H1 (cell line): ENCODE measurements around the gene ZNF488. TPM values are rescaled to one million over a fixed set of nuclear protein-coding genes. Genes with fewer than 3 reads are reported as not detected.

ENCODE experiments used
- CTCF ChIA-PET: fragments of 300-600 bp; sonication (Branson Sonifier 250); formaldehyde crosslinking; loops from one replicate; lab custom pipeline; 2021; ENCODE audit not compliant: partially characterized antibody; lab: Charles Lee
- POLR2A ChIA-PET: fragments of 300-600 bp; sonication (Branson Sonifier 250); formaldehyde crosslinking; loops from one replicate; lab custom pipeline; 2021; ENCODE audit warnings: inconsistent platforms; ENCODE audit not compliant: partially characterized antibody; lab: Charles Lee
- DNase-seq, 2 experiments: peaks; one replicate each; pipeline versions ENCODE4 v3.0.0 to v3.0.0-alpha.2; 2010 to 2022; ENCODE audit warnings: low spot score in 2 of 2, low read depth in 1 of 2, mixed read lengths in 1 of 2
- FAIRE-seq: peaks from 2 replicates; lab custom pipeline; 2011; peaks lifted over from hg19 to GRCh38; lab: Jason Lieb, UNC
- H2AFZ ChIP-seq: 2 replicates; pipeline ENCODE4 v1.8.1; 2012; ENCODE audit warnings: low read length, inconsistent platforms
- H2AK5ac ChIP-seq: 2 replicates; pipeline ENCODE4 v1.6.1; 2013; ENCODE audit warnings: low read depth, low read length
- H2BK120ac ChIP-seq: replicated peaks from 2 replicates; pipeline ENCODE3; 2013; ENCODE audit warnings: low read depth, low read length, inconsistent platforms
- H2BK12ac ChIP-seq: 2 replicates; pipeline ENCODE4 v1.6.1; 2013; ENCODE audit warnings: low read depth, low read length
- H2BK15ac ChIP-seq: 2 replicates; pipeline ENCODE4 v1.6.1; 2013; ENCODE audit warnings: low read length
- H2BK20ac ChIP-seq: 2 replicates; pipeline ENCODE4 v1.6.1; 2013; ENCODE audit warnings: low read length
- H2BK5ac ChIP-seq: 2 replicates; pipeline ENCODE4 v1.6.1; 2013; ENCODE audit warnings: low read depth, low read length
- H3K14ac ChIP-seq: 2 replicates; pipeline ENCODE4 v1.6.1; 2013; ENCODE audit warnings: inconsistent platforms; ENCODE audit not compliant: insufficient read length
- H3K18ac ChIP-seq: 2 replicates; pipeline ENCODE4 v1.6.1; 2013; ENCODE audit warnings: low read length; ENCODE audit errors: extremely low read depth
- H3K23ac ChIP-seq: 2 replicates; pipeline ENCODE4 v1.6.1; 2013; ENCODE audit warnings: inconsistent platforms; ENCODE audit not compliant: insufficient read length
- H3K23me2 ChIP-seq: 2 replicates; pipeline ENCODE4 v1.6.1; 2013; ENCODE audit warnings: low read depth, low read length
- H3K27ac ChIP-seq: 2 replicates; pipeline ENCODE4 v1.6.1; 2011; ENCODE audit warnings: low read depth, low read length, inconsistent platforms
- H3K27me3 ChIP-seq, 4 experiments: replicated peaks in 1 of 4; 1 replicate in 1 of 4; 2 replicates in 3 of 4; pipeline versions ENCODE4 v1.6.1 to v1.8.1; 2011 to 2013; ENCODE audit warnings: low read length in 3 of 4, mild to moderate bottlenecking in 3 of 4, inconsistent platforms in 2 of 4, mixed read lengths in 2 of 4, moderate library complexity in 1 of 4; ENCODE audit not compliant: control insufficient read depth in 3 of 4, insufficient read depth in 3 of 4; ENCODE audit errors: extremely low read depth in 1 of 4
- H3K36me3 ChIP-seq, 4 experiments: 2 replicates each; pipeline versions ENCODE4 v1.6.1 to v1.8.1; 2011 to 2013; ENCODE audit warnings: mild to moderate bottlenecking in 4 of 4, low read length in 3 of 4, moderate library complexity in 2 of 4, control low read depth in 1 of 4, inconsistent platforms in 1 of 4; ENCODE audit not compliant: insufficient read depth in 4 of 4, control insufficient read depth in 2 of 4
- H3K4ac ChIP-seq: replicated peaks from 2 replicates; pipeline ENCODE3; 2013; ENCODE audit warnings: low read length, low read depth, mixed read lengths, inconsistent platforms; ENCODE audit not compliant: insufficient read length
- H3K4me1 ChIP-seq, 4 experiments: replicated peaks in 1 of 4; 1 replicate in 1 of 4; 2 replicates in 3 of 4; pipeline versions ENCODE4 v1.6.1 to v1.8.1; 2011 to 2013; ENCODE audit warnings: low read length in 3 of 4, inconsistent platforms in 2 of 4, mixed read lengths in 1 of 4; ENCODE audit not compliant: insufficient read depth in 4 of 4, control insufficient read depth in 3 of 4
- H3K4me2 ChIP-seq, 2 experiments: 2 replicates each; pipeline versions ENCODE4 v1.6.1 to v1.8.1; 2011 to 2013; ENCODE audit warnings: low read depth in 2 of 2, low read length in 2 of 2, control low read depth in 1 of 2, inconsistent platforms in 1 of 2, mild to moderate bottlenecking in 1 of 2; ENCODE audit not compliant: insufficient read depth in 1 of 2
- H3K4me3 ChIP-seq, 4 experiments: fragments of 200-600, 300-600 bp in 1 of 4; sonication (generic), shearing (Covaris generic), sonication (Bioruptor Twin) in 1 of 4; 2 replicates each; pipeline versions ENCODE4 v1.5.1 to v1.8.1; 2011 to 2016; ENCODE audit warnings: low read length in 4 of 4, low read depth in 3 of 4, control low read depth in 2 of 4, inconsistent platforms in 2 of 4, mild to moderate bottlenecking in 2 of 4, mixed read lengths in 1 of 4, moderate library complexity in 1 of 4; ENCODE audit not compliant: insufficient read depth in 2 of 4; ENCODE audit errors: extremely low read depth in 1 of 4
- H3K56ac ChIP-seq: replicated peaks from 2 replicates; pipeline ENCODE3; 2013; ENCODE audit warnings: low read depth, mild to moderate bottlenecking, mixed read lengths, low read length, inconsistent platforms; ENCODE audit not compliant: insufficient read length
- H3K79me1 ChIP-seq: 2 replicates; pipeline ENCODE4 v1.6.1; 2013; ENCODE audit warnings: low read depth, low read length, control low read depth
- H3K79me2 ChIP-seq, 2 experiments: 2 replicates each; pipeline versions ENCODE4 v1.6.1 to v1.8.1; 2012 to 2013; ENCODE audit warnings: low read length in 2 of 2, mild to moderate bottlenecking in 2 of 2, inconsistent platforms in 1 of 2; ENCODE audit not compliant: insufficient read depth in 2 of 2, control insufficient read depth in 1 of 2
- H3K9ac ChIP-seq, 4 experiments: replicated peaks in 1 of 4; 1 replicate in 1 of 4; 2 replicates in 3 of 4; pipeline versions ENCODE4 v1.6.1 to v1.8.1; 2011 to 2013; ENCODE audit warnings: low read depth in 3 of 4, low read length in 3 of 4, control low read depth in 2 of 4, mild to moderate bottlenecking in 2 of 4, moderate library complexity in 2 of 4, inconsistent platforms in 1 of 4; ENCODE audit errors: extremely low read depth in 1 of 4
- H3K9me3 ChIP-seq, 2 experiments: 2 replicates each; pipeline versions ENCODE4 v1.6.1 to v1.8.1; 2012 to 2013; ENCODE audit warnings: mild to moderate bottlenecking in 2 of 2, moderate library complexity in 2 of 2, control low read depth in 1 of 2, inconsistent platforms in 1 of 2, low read depth in 1 of 2, low read length in 1 of 2, mixed read lengths in 1 of 2; ENCODE audit not compliant: insufficient read depth in 2 of 2
- H4K20me1 ChIP-seq, 2 experiments: replicated peaks in 1 of 2; 2 replicates each; pipeline versions ENCODE3 to v1.8.1; 2011 to 2013; ENCODE audit warnings: inconsistent platforms in 2 of 2, low read length in 2 of 2, mild to moderate bottlenecking in 1 of 2; ENCODE audit not compliant: insufficient read depth in 2 of 2, control insufficient read depth in 1 of 2
- H4K5ac ChIP-seq: 2 replicates; pipeline ENCODE4 v1.6.1; 2013; ENCODE audit warnings: low read length, low read depth, mixed read lengths, inconsistent platforms; ENCODE audit not compliant: insufficient read length
- H4K8ac ChIP-seq: 2 replicates; pipeline ENCODE4 v1.8.0; 2013; ENCODE audit warnings: mild to moderate bottlenecking, moderate library complexity, low read length, inconsistent platforms; ENCODE audit not compliant: insufficient read depth; ENCODE audit errors: extremely low read depth
- H4K91ac ChIP-seq: replicated peaks from 2 replicates; pipeline ENCODE3; 2013; ENCODE audit warnings: low read length, mixed read lengths, inconsistent platforms; ENCODE audit not compliant: insufficient read length
- BACH1 ChIP-seq: IDR thresholded peaks from 2 replicates; pipeline ENCODE4 v1.6.1; 2012; ENCODE audit warnings: low read length, improper control_type of control experiment
- RNF2 ChIP-seq: fragments of 200-900, 300-1000 bp; sonication (generic); IDR thresholded peaks from 2 replicates; pipeline ENCODE4 v1.7.1; 2016; ENCODE audit warnings: borderline replicate concordance, low read depth, mild to moderate bottlenecking, antibody characterized with exemption, low read length; ENCODE audit not compliant: poor library complexity, severe bottlenecking; ENCODE audit errors: missing control alignments
- SRF ChIP-seq: IDR thresholded peaks from 2 replicates; pipeline ENCODE4 v1.6.1; 2011; ENCODE audit warnings: mild to moderate bottlenecking, low read depth, low read length, moderate library complexity
- ZNF274 ChIP-seq: IDR thresholded peaks from 2 replicates; pipeline ENCODE4 v1.7.0; 2012; ENCODE audit warnings: low read length, borderline replicate concordance; ENCODE audit errors: extremely low read depth
- WGBS, 2 experiments: shearing (Covaris generic) in 1 of 2; methylation state at CpG; one replicate each; pipeline versions ENCODE4 v1.1.6 to v1.1.7; 2013 to 2015; ENCODE audit warnings: low lambda C conversion rate in 2 of 2, mixed read lengths in 2 of 2, inconsistent platforms in 1 of 2, low coverage in 1 of 2, missing lambda C conversion rate in 1 of 2; ENCODE audit not compliant: insufficient replicate concordance in 2 of 2, insufficient coverage in 1 of 2, insufficient read length in 1 of 2; ENCODE audit errors: extremely low coverage in 1 of 2, missing lambda C conversion rate in 1 of 2; 5-methylcytosine and 5-hydroxymethylcytosine counted together
- polyA plus RNA-seq, 7 experiments: library from polyadenylated mRNA; depleted of rRNA in 3 of 7; stranded (reverse) in 5 of 7; unstranded in 2 of 7; fragments of >200 nt in 5 of 7; fragments of 200-250 nt in 2 of 7; gene quantifications; 1 replicate in 5 of 7; 2 replicates in 1 of 7; 4 replicates in 1 of 7; pipeline versions ENCODE4 v1.2.1 to v1.2.3, GENCODE V29; 2011 to 2013; ENCODE audit warnings: missing spikeins in 2 of 7, mixed read lengths in 2 of 7
- total RNA-seq: library from RNA; stranded (reverse); fragmentation: NEBNext Ultra II Directional; extraction: Animal tissue kit (Norgen Biotek cat#: 25700); gene quantifications from 2 replicates; pipeline ENCODE4 v1.2.1, GENCODE V29; 2021

ZNF488 gene
- total and polyA plus RNA-seq, 2 of the 8 experiments (the other 6 are each of a cell fraction or from before 2014, with no cell fraction given): 7.9 to 11.4 TPM

- Histone ChIP-seq H2BK20ac (no peak overlapping the region), H3K36me3 (no peaks in the 10 kb centered on the region), H3K27me3 (no peaks in the 10 kb centered on the region), H3K14ac (no peak overlapping the region), H3K4me3 (no peak overlapping the region), H3K4me2 (no peak overlapping the region), H3K56ac (no peak overlapping the region), H4K5ac (no peak overlapping the region), H3K23me2 (no peaks in the 10 kb centered on the region; the same call in 1 of the 2 replicates), H2BK120ac (no peak overlapping the region), H3K4ac (no peak overlapping the region), H3K4me1 (peaks cover 0 to 14% (median 5%) of the 10 kb centered on the region in 4 experiments), H2AK5ac (no peak overlapping the region), H2BK15ac (no peak overlapping the region), H2BK12ac (no peak overlapping the region), H3K27ac (no peak overlapping the region), H3K9me3 (no peaks in the 10 kb centered on the region), H4K20me1 (peaks cover 0 to 1% of the 10 kb centered on the region in 2 experiments), H3K79me2 (no peaks in the 10 kb centered on the region), H3K18ac (no peak overlapping the region), H3K79me1 (no peaks in the 10 kb centered on the region; the same call in 1 of the 2 replicates), H4K8ac (no peak overlapping the region; the same call in 1 of the 2 replicates), H2AFZ (no peak overlapping the region), H3K23ac (no peak overlapping the region), H3K9ac (no peak overlapping the region), H2BK5ac (no peak overlapping the region), H4K91ac (no peak overlapping the region)
- CTCF ChIA-PET: interaction anchor here (1.0 to 4.4 kb wide), 5 partner anchors 9 to 63 kb away, joined by 3 to 42 read pairs (median 4); no protein-coding TSS in a partner anchor
- 91% methylated on average over 12 of the region's 12 CpGs; no CpG with 5 or more reads in 1 of the 2 experiments for WGBS, 2 experiments
- DNase-seq: peak in 1 of 2 experiments; percentile 26
- POLR2A ChIA-PET: interaction anchor here (1.7 to 3.9 kb wide), 2 partner anchors 9 to 13 kb away, joined by 4 to 14 read pairs; partner anchors contain the start of gene ZNF488
- FAIRE-seq: no peak
- no peak for TF ChIP-seq SRF
- TF ChIP-seq BACH1: no peak
- no peak for TF ChIP-seq ZNF274
- TF ChIP-seq RNF2: no peak
Observed at GRCh38 chr10:47374611-47375536, 9.2 kb downstream of the ZNF488 start.
